ENCODE results near the gene LRP1B. TPM values are rescaled to one million over a fixed set of nuclear protein-coding genes. Genes with fewer than 3 reads are reported as not detected.
A peak's percentile ranks its signal among the peaks of the same experiment; 100 is the strongest.

LRP1B gene
- polyA plus RNA-seq, 6 donors from 2014 or later = not detected

DNA sequence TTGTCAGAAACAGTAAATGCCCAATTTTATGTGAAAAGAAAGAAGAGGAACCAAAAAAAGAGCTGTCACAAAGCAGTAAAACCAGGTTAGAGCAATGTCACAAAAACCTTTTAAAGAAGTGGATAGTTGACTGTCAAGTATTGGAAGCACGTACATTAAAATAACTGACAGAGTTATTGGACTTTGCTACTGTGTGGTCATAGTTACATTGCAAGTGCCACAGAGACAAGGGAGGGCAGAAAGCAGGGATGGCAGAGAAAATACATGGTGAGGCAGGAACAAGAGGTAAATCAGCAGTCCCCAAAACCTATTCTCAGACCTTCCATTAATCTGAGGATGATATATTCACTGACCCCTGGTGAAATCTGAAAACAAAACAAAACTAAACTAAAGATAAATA, 116.3 kb downstream of the LRP1B start:
- ATAC-seq (ENCODE audit: low read depth in 2 of 2) = no peak
- H3K36me3 Mint-ChIP-seq = no peaks in the 10 kb centered on the region
- DNase-seq = no peak
- H3K27ac Mint-ChIP-seq = no peak overlapping the region
- no peaks in the 10 kb centered on the region for H3K27me3 Mint-ChIP-seq
- no peaks in the 10 kb centered on the region for H3K4me1 Mint-ChIP-seq
- H3K9me3 Mint-ChIP-seq = peaks cover 0 to 3% (median 0%) of the 10 kb centered on the region in 7 donors
- H3K4me3 Mint-ChIP-seq = no peak overlapping the region

GRCh38 chr2:142012797-142013196, 118.0 kb downstream of the LRP1B start:
- H3K36me3 Mint-ChIP-seq = no peaks in the 10 kb centered on the region
- no peaks in the 10 kb centered on the region for H3K27me3 Mint-ChIP-seq
- no peak for DNase-seq
- no peak overlapping the region for H3K4me3 Mint-ChIP-seq
- no peaks in the 10 kb centered on the region for H3K4me1 Mint-ChIP-seq
- peaks cover 0 to 3% (median 0%) of the 10 kb centered on the region in 7 donors for H3K9me3 Mint-ChIP-seq
- ATAC-seq (ENCODE audit: low read depth in 2 of 2) = no peak
- no peak overlapping the region for H3K27ac Mint-ChIP-seq

DNA sequence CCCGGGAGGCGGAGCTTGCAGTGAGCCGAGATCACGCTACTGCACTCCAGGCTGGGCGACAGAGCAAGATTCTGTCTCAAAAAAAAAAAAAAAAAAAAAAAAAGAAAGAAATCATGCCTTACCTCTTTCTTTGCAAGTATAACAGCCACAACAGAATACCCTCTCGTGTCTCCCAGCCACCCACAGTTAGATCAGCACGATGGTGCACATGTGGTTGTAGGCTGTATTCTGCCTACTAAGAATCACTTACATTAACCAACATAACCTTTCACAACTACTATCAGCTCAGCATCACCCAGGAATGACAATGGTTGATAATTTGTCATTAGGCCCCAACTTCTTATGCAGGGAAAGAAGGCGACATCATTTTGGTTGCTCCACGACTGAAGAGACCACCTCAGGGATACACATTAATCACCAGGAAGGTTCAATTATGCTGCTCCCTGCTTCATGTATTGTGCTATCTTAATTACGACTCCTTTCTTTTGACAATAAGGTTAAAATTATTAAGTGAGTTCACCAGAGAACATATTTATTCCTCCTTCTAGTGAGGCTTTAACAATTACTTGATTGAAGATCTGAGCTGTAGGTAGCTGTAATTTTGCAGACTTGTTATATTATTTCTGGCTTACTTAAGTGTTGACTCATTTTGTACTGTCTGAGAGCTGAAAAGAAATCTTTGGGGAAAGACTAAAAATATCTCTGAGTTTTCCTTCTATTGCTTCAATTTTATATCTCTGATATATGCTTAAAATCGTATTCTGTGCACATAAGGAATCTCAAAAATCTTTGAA, 120.1 kb downstream of the LRP1B start:
- H3K4me1 Mint-ChIP-seq = no peaks in the 10 kb centered on the region
- H3K27me3 Mint-ChIP-seq = no peaks in the 10 kb centered on the region
- no peak overlapping the region for H3K27ac Mint-ChIP-seq
- no peaks in the 10 kb centered on the region for H3K36me3 Mint-ChIP-seq
- peaks cover 0 to 3% (median 0%) of the 10 kb centered on the region in 7 donors for H3K9me3 Mint-ChIP-seq
- H3K4me3 Mint-ChIP-seq = no peak overlapping the region
- no peak for DNase-seq
- no peak for ATAC-seq (ENCODE audit: low read depth in 2 of 2)

DNA sequence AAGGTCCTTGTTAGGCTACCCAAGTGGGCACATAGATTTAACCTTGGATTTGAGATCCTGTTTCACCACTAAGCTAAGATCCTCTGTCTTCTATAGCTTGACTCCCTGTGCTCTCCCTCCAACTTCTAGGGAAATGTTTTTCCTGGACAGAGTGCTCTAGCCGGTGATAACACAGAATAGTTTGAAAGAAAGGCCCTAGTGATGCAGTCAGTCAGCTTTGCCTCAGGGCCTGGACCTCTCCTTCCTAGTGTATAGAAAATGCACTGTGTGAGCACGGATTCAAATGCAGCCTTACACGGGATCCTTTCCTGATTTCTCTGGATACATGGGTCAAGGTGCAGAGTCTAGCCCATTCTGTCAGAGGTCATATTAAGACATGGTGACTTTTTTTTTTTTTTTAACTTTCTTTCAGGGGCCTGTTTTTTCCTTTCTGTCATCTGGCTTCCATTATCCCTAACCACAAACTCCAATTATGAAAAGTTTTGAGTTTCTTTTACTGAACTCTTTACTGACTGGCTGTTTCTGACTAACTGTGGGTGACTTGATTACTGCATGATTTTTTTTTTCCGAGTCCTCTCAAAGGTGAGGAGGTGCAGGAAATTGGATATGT, 122.6 kb downstream of the LRP1B start:
- no peak for DNase-seq
- H3K4me1 Mint-ChIP-seq = no peaks in the 10 kb centered on the region
- ATAC-seq (ENCODE audit: low read depth in 2 of 2) = no peak
- no peaks in the 10 kb centered on the region for H3K9me3 Mint-ChIP-seq
- H3K27me3 Mint-ChIP-seq = no peaks in the 10 kb centered on the region
- no peak overlapping the region for H3K4me3 Mint-ChIP-seq
- no peaks in the 10 kb centered on the region for H3K36me3 Mint-ChIP-seq
- H3K27ac Mint-ChIP-seq = no peak overlapping the region

- Mint-ChIP-seq H3K36me3 (no peaks in the 10 kb centered on the region), H3K27me3 (no peaks in the 10 kb centered on the region), H3K9me3 (peaks cover 0 to 2% (median 0%) of the 10 kb centered on the region in 7 donors), H3K4me1 (no peaks in the 10 kb centered on the region), H3K4me3 (no peak overlapping the region), H3K27ac (no peak overlapping the region)
- DNase-seq (no peak), ATAC-seq (ENCODE audit: low read depth in 2 of 2) (no peak)
Observed at GRCh38 chr2:141994066-141994465, 136.8 kb downstream of the LRP1B start.

DNA sequence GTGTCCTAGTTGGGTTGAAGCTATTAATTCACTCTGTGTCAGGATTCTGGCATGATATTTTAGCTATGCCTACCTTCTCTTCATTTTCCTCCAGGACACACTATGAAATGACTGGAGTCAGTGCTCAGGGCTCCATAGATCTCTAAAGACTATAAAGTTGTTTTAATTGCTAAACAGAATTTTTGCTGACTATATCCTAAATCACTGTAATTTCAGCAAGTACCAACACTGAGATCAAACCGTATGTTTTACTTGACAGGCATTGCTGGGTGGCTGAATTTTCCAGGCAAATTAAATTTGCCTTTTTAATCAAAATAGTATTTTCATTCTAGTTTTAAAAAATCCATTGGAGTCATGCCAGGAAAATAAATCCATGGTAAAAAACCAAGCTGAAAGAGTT, 138.1 kb downstream of the LRP1B start:
- no peak overlapping the region for H3K27ac Mint-ChIP-seq
- H3K4me3 Mint-ChIP-seq = no peak overlapping the region
- ATAC-seq (ENCODE audit: low read depth in 2 of 2) (no peak), DNase-seq (no peak)
- no peaks in the 10 kb centered on the region for H3K27me3 Mint-ChIP-seq
- H3K9me3 Mint-ChIP-seq = peaks cover 0 to 2% (median 0%) of the 10 kb centered on the region in 7 donors
- H3K4me1 Mint-ChIP-seq = no peaks in the 10 kb centered on the region
- no peaks in the 10 kb centered on the region for H3K36me3 Mint-ChIP-seq

DNA sequence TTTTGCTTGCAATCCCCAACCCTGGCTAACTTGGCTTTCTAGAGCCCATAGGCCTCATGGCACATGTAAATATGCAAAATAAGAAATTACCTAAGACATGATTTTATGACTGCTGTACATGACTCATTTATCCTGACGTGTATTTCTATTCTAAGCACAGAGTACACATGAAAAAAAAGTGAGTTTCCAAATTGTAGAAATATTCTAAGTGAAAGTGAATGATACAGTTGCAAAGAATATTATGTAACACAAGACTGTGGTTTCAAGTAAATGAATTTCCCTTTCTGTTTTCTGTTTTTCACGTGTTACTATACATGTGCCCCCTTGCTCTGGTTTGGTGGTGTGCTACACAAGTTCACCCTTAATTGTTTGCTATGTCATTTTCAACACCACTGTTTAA, 162.4 kb downstream of the LRP1B start:
- no peak for ATAC-seq (ENCODE audit: low read depth in 2 of 2)
- DNase-seq = no peak
- no peak overlapping the region for H3K4me3 Mint-ChIP-seq
- peaks cover 0 to 3% (median 0%) of the 10 kb centered on the region in 3 donors for H3K27me3 Mint-ChIP-seq
- H3K36me3 Mint-ChIP-seq = no peaks in the 10 kb centered on the region
- H3K27ac Mint-ChIP-seq = peak overlapping the region in 1 of 6 donors; percentile 37
- no peaks in the 10 kb centered on the region for H3K4me1 Mint-ChIP-seq
- H3K9me3 Mint-ChIP-seq = peaks cover 0 to 6% (median 0%) of the 10 kb centered on the region in 7 donors

DNA sequence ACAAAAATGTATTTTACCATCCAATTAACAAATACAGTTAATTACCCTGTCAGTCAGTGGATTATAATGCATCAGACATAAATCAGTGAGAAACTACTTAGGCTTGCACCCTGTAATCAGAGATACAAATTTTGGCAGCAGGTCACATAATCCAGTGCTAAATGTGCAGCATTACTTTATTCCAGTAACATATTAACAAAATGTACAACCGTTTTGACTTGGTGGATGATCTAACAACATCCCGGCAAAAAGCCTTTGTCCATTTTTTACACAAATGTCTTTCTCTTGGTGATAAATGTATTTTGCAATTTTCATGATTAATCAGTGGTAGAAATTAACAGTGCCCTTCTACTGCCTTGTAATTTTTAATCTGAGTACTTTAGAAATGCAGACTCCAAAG, 162.8 kb downstream of the LRP1B start:
- no peak overlapping the region for H3K4me3 Mint-ChIP-seq
- no peak overlapping the region for H3K27ac Mint-ChIP-seq
- ATAC-seq (ENCODE audit: low read depth in 2 of 2) (no peak), DNase-seq (no peak)
- no peaks in the 10 kb centered on the region for H3K36me3 Mint-ChIP-seq
- H3K4me1 Mint-ChIP-seq = no peaks in the 10 kb centered on the region
- peaks cover 0 to 6% (median 0%) of the 10 kb centered on the region in 7 donors for H3K9me3 Mint-ChIP-seq
- peaks cover 0 to 3% (median 0%) of the 10 kb centered on the region in 3 donors for H3K27me3 Mint-ChIP-seq

- Mint-ChIP-seq H3K36me3 (no peaks in the 10 kb centered on the region), H3K9me3 (peaks cover 0 to 6% (median 0%) of the 10 kb centered on the region in 7 donors), H3K4me3 (no peak overlapping the region), H3K27ac (no peak overlapping the region), H3K27me3 (peaks cover 0 to 3% (median 0%) of the 10 kb centered on the region in 3 donors), H3K4me1 (no peaks in the 10 kb centered on the region)
- DNase-seq (no peak), ATAC-seq (ENCODE audit: low read depth in 2 of 2) (no peak)
Observed at GRCh38 chr2:141967503-141967902, 163.3 kb downstream of the LRP1B start.

GRCh38 chr2:141959941-141960340, 170.9 kb downstream of the LRP1B start:
- Mint-ChIP-seq H3K36me3 (no peaks in the 10 kb centered on the region), H3K9me3 (no peaks in the 10 kb centered on the region), H3K27ac (no peak overlapping the region), H3K4me1 (no peaks in the 10 kb centered on the region), H3K27me3 (no peaks in the 10 kb centered on the region), H3K4me3 (no peak overlapping the region)
- ATAC-seq (ENCODE audit: low read depth in 2 of 2) (no peak), DNase-seq (no peak)

DNA sequence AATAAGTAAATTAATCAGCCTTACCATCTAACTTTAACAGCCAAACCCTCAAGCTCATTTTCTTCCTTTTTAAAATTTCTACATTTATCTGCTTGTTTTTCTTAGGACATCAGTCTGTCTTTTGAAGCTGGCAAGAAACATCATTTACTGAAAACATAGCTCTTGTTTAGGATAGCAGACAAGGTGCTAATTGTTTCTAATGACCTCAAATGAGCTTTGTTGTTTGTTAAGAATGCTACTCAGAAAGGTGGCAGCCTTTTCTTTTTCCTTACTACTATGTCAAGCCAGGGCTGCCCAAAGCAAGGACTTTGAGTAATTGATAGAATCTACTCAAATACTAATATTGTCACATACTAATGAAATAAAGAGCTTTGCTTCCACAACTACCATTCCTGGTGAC, 171.8 kb downstream of the LRP1B start:
- H3K27me3 Mint-ChIP-seq = no peaks in the 10 kb centered on the region
- H3K27ac Mint-ChIP-seq = no peak overlapping the region
- ATAC-seq (ENCODE audit: low read depth in 2 of 2) (no peak), DNase-seq (no peak)
- no peaks in the 10 kb centered on the region for H3K36me3 Mint-ChIP-seq
- no peaks in the 10 kb centered on the region for H3K9me3 Mint-ChIP-seq
- no peaks in the 10 kb centered on the region for H3K4me1 Mint-ChIP-seq
- H3K4me3 Mint-ChIP-seq = no peak overlapping the region

GRCh38 chr2:141957827-141958450, 172.9 kb downstream of the LRP1B start:
- Mint-ChIP-seq H3K27ac (no peak overlapping the region), H3K4me3 (no peak overlapping the region)

GRCh38 chr2:141957321-141957720, 173.5 kb downstream of the LRP1B start:
- Mint-ChIP-seq H3K9me3 (no peaks in the 10 kb centered on the region), H3K36me3 (no peaks in the 10 kb centered on the region), H3K27ac (no peak overlapping the region), H3K4me3 (no peak overlapping the region), H3K4me1 (no peaks in the 10 kb centered on the region), H3K27me3 (no peaks in the 10 kb centered on the region)
- DNase-seq (no peak), ATAC-seq (ENCODE audit: low read depth in 2 of 2) (no peak)

More at GRCh38 chr2:141957827-141958450, 172.9 kb downstream of the LRP1B start:
- DNase-seq = no peak
- no peaks in the 10 kb centered on the region for H3K9me3 Mint-ChIP-seq
- H3K27me3 Mint-ChIP-seq = no peaks in the 10 kb centered on the region
- H3K4me1 Mint-ChIP-seq = no peaks in the 10 kb centered on the region
- ATAC-seq (ENCODE audit: low read depth in 2 of 2) = no peak
- H3K36me3 Mint-ChIP-seq = no peaks in the 10 kb centered on the region
